IMR-90 (cell line): Measurements from ENCODE around the gene PRSS53. TPM values are rescaled to one million over a fixed set of nuclear protein-coding genes. Genes with fewer than 3 reads are reported as not detected.

Source experiments
- ATAC-seq: fragments of 200-7000 bp; cut with Tn5 transposase; 2 replicates; pipeline ENCODE4 v1.9.1; 2020; ENCODE audit warnings: low read depth, mild to moderate bottlenecking, moderate library complexity
- BruUV-seq: library from RNA; stranded (reverse); fragments of 400-500 nt; replicated peaks from 2 replicates; lab custom pipeline; 2021; lab: Mats Ljungman, UMichigan
- CTCF ChIA-PET: fragments of 300-600 bp; formaldehyde crosslinking; extraction: SDS; loops from one replicate; lab custom pipeline; 2021; ENCODE audit warnings: antibody characterized with exemption; lab: Yijun Ruan, JAX
- POLR2A ChIA-PET: fragments of 300-600 bp; sonication (Branson Sonifier 250); formaldehyde crosslinking; loops from one replicate; lab custom pipeline; 2022; ENCODE audit warnings: antibody characterized with exemption; ENCODE audit not compliant: unreplicated experiment; lab: Charles Lee
- DNase-seq: peaks from one replicate; pipeline ENCODE4 v3.0.0; 2013
- H2AFZ ChIP-seq: replicated peaks from 2 replicates; pipeline ENCODE3; 2013; ENCODE audit warnings: low read length, mild to moderate bottlenecking; ENCODE audit not compliant: poor library complexity
- H2AK5ac ChIP-seq: 2 replicates; pipeline ENCODE4 v1.6.1; 2013; ENCODE audit warnings: low read depth, low read length, inconsistent platforms
- H2AK9ac ChIP-seq: replicated peaks from 2 replicates; pipeline ENCODE3; 2013; ENCODE audit warnings: mild to moderate bottlenecking, low read depth, low read length, moderate library complexity; ENCODE audit not compliant: poor library complexity
- H2BK120ac ChIP-seq: 2 replicates; pipeline ENCODE4 v1.6.1; 2013; ENCODE audit warnings: low read depth, low read length, inconsistent platforms
- H2BK15ac ChIP-seq: 3 replicates; pipeline ENCODE4 v1.6.1; 2013; ENCODE audit warnings: low read depth, low read length, inconsistent platforms
- H2BK20ac ChIP-seq: 2 replicates; pipeline ENCODE4 v1.6.1; 2013; ENCODE audit warnings: low read depth, mild to moderate bottlenecking, inconsistent platforms, low read length, moderate library complexity
- H2BK5ac ChIP-seq: 2 replicates; pipeline ENCODE4 v1.6.1; 2013; ENCODE audit warnings: mild to moderate bottlenecking, low read depth, low read length, inconsistent platforms; ENCODE audit not compliant: poor library complexity, severe bottlenecking
- H3K14ac ChIP-seq: replicated peaks from 2 replicates; pipeline ENCODE4 v1.6.1; 2013; ENCODE audit warnings: low read depth, low read length, inconsistent platforms
- H3K18ac ChIP-seq: 2 replicates; pipeline ENCODE4 v1.6.1; 2013; ENCODE audit warnings: low read depth, low read length, control low read depth
- H3K23ac ChIP-seq: 2 replicates; pipeline ENCODE4 v1.6.1; 2013; ENCODE audit warnings: low read depth, low read length, inconsistent platforms
- H3K27ac ChIP-seq: 2 replicates; pipeline ENCODE4 v1.5.1; 2013; ENCODE audit warnings: mild to moderate bottlenecking, control low read depth, low read length; ENCODE audit not compliant: insufficient read depth
- H3K27me3 ChIP-seq: 2 replicates; pipeline ENCODE4 v1.6.1; 2013; ENCODE audit warnings: low read length; ENCODE audit not compliant: control insufficient read depth, insufficient read depth
- H3K36me3 ChIP-seq: 2 replicates; pipeline ENCODE4 v1.6.1; 2013; ENCODE audit warnings: low read length, mixed read lengths; ENCODE audit not compliant: control insufficient read depth, insufficient read depth
- H3K4ac ChIP-seq: 2 replicates; pipeline ENCODE4 v1.6.1; 2013; ENCODE audit warnings: low read depth, low read length, inconsistent platforms
- H3K4me1 ChIP-seq: 2 replicates; pipeline ENCODE4 v1.6.1; 2013; ENCODE audit warnings: low read length, mixed read lengths; ENCODE audit not compliant: control insufficient read depth, insufficient read depth
- H3K4me2 ChIP-seq: 2 replicates; pipeline ENCODE4 v1.6.1; 2013; ENCODE audit warnings: low read depth, mild to moderate bottlenecking, control low read depth, low read length, moderate library complexity
- H3K4me3 ChIP-seq: 2 replicates; pipeline ENCODE4 v1.5.1; 2013; ENCODE audit warnings: low read depth, mild to moderate bottlenecking, control low read depth, low read length, moderate library complexity; ENCODE audit not compliant: insufficient read depth
- H3K56ac ChIP-seq: 2 replicates; pipeline ENCODE4 v1.6.1; 2013; ENCODE audit warnings: low read length, inconsistent platforms; ENCODE audit not compliant: insufficient read depth; ENCODE audit errors: extremely low read depth
- H3K79me1 ChIP-seq, 2 experiments: 2 replicates each; pipeline ENCODE4 v1.6.1; 2013; ENCODE audit warnings: low read length in 2 of 2, inconsistent platforms in 1 of 2, low read depth in 1 of 2
- H3K9ac ChIP-seq: 2 replicates; pipeline ENCODE4 v1.6.1; 2013; ENCODE audit warnings: low read depth, low read length, control low read depth
- H3K9me1 ChIP-seq: 2 replicates; pipeline ENCODE4 v1.6.1; 2013; ENCODE audit warnings: low read length, inconsistent platforms; ENCODE audit not compliant: insufficient read depth
- H3K9me3 ChIP-seq: 2 replicates; pipeline ENCODE4 v1.6.1; 2013; ENCODE audit warnings: low read length; ENCODE audit not compliant: control insufficient read depth, insufficient read depth
- H4K20me1 ChIP-seq: 2 replicates; pipeline ENCODE4 v1.6.1; 2013; ENCODE audit warnings: low read length, inconsistent platforms; ENCODE audit not compliant: insufficient read depth
- H4K5ac ChIP-seq: 2 replicates; pipeline ENCODE4 v1.6.1; 2013; ENCODE audit warnings: mild to moderate bottlenecking, low read depth, low read length, control low read depth
- H4K8ac ChIP-seq, 2 experiments: 2 replicates each; pipeline ENCODE4 v1.6.1; 2013; ENCODE audit warnings: low read depth in 2 of 2, low read length in 2 of 2, control low read depth in 1 of 2, inconsistent platforms in 1 of 2
- H4K91ac ChIP-seq: 2 replicates; pipeline ENCODE4 v1.6.1; 2013; ENCODE audit warnings: low read depth, low read length, inconsistent platforms; ENCODE audit not compliant: insufficient read depth
- BHLHE40 ChIP-seq: fragments of 150-350 bp; IDR thresholded peaks from 2 replicates; pipeline ENCODE4 v1.6.1; 2016; ENCODE audit warnings: mild to moderate bottlenecking, low read depth, low read length
- CEBPB ChIP-seq: IDR thresholded peaks from 2 replicates; pipeline ENCODE4 v1.6.1; 2012; ENCODE audit warnings: low read depth, low read length, improper control_type of control experiment
- CHD1 ChIP-seq: IDR thresholded peaks from 2 replicates; pipeline ENCODE4 v1.6.1; 2012; ENCODE audit warnings: low read depth, low read length, improper control_type of control experiment
- CTCF ChIP-seq: conservative IDR thresholded peaks from 2 replicates; pipeline ENCODE4 v1.5.1; 2012; ENCODE audit warnings: mild to moderate bottlenecking, low read depth, low read length, improper control_type of control experiment
- ELK1 ChIP-seq: fragments of 150-350 bp; IDR thresholded peaks from 2 replicates; pipeline ENCODE4 v1.6.1; 2016; ENCODE audit warnings: low read depth, mild to moderate bottlenecking, low read length, moderate library complexity, borderline replicate concordance
- FOS ChIP-seq: fragments of 150-350 bp; IDR thresholded peaks from 2 replicates; pipeline ENCODE4 v1.6.1; 2016; ENCODE audit warnings: low read depth, low read length
- MAFK ChIP-seq: IDR thresholded peaks from 2 replicates; pipeline ENCODE4 v1.6.1; 2012; ENCODE audit warnings: low read depth, low read length, improper control_type of control experiment
- MAZ ChIP-seq: IDR thresholded peaks from 2 replicates; pipeline ENCODE4 v1.6.1; 2012; ENCODE audit warnings: low read depth, mild to moderate bottlenecking, low read length, improper control_type of control experiment, moderate library complexity, borderline replicate concordance
- MXI1 ChIP-seq: IDR thresholded peaks from 2 replicates; pipeline ENCODE4 v1.6.1; 2012; ENCODE audit warnings: low read depth, mild to moderate bottlenecking, low read length, moderate library complexity, borderline replicate concordance
- NFE2L2 ChIP-seq: fragments of 150-350 bp; IDR thresholded peaks from 2 replicates; pipeline ENCODE4 v1.6.1; 2016; ENCODE audit warnings: low read depth, mild to moderate bottlenecking, low read length
- POLR2A ChIP-seq: IDR thresholded peaks from 2 replicates; pipeline ENCODE4 v1.6.1; 2012; ENCODE audit warnings: mild to moderate bottlenecking, low read depth, low read length
- RAD21 ChIP-seq: IDR thresholded peaks from 2 replicates; pipeline ENCODE4 v1.6.1; 2012; ENCODE audit warnings: low read length, improper control_type of control experiment
- RCOR1 ChIP-seq: IDR thresholded peaks from 2 replicates; pipeline ENCODE4 v1.6.1; 2012; ENCODE audit warnings: mild to moderate bottlenecking, low read length, improper control_type of control experiment; ENCODE audit not compliant: insufficient replicate concordance
- RFX5 ChIP-seq: IDR thresholded peaks from 2 replicates; pipeline ENCODE4 v1.8.0; 2012; ENCODE audit warnings: low read depth, mild to moderate bottlenecking, low read length, moderate library complexity
- SMC3 ChIP-seq: fragments of 150-350 bp; IDR thresholded peaks from 2 replicates; pipeline ENCODE4 v1.6.1; 2016; ENCODE audit warnings: low read depth, mild to moderate bottlenecking, antibody characterized with exemption, low read length, moderate library complexity
- USF2 ChIP-seq: fragments of 150-350 bp; IDR thresholded peaks from 2 replicates; pipeline ENCODE4 v1.6.1; 2017; ENCODE audit warnings: mild to moderate bottlenecking, antibody characterized with exemption, low read length, low read depth
- WGBS, 2 experiments: methylation state at CpG; one replicate each; pipeline versions ENCODE4 v1.1.5 to v1.1.7; 2013; ENCODE audit warnings: missing lambda C conversion rate in 2 of 2; ENCODE audit not compliant: insufficient read length in 1 of 2; ENCODE audit errors: extremely low coverage in 2 of 2; 5-methylcytosine and 5-hydroxymethylcytosine counted together
- dilution Hi-C: fragments of 300-500 bp; cut with HindIII; formaldehyde crosslinking; loops from one replicate; pipeline ENCODE4 v1.14.3; 2018; ENCODE audit warnings: low sequenced_read_pairs; ENCODE audit not compliant: unreplicated experiment
- in situ Hi-C: fragments of 300-500 bp; cut with MboI; formaldehyde crosslinking; loops from 3 replicates; pipeline ENCODE4 v1.14.3; 2019; ENCODE audit warnings: low sequenced_read_pairs, inconsistent platforms, mixed read lengths
- intact Hi-C: fragments of 100-400 bp; cut with micrococcal nuclease; formaldehyde crosslinking; loops from 2 replicates; pipeline ENCODE4 v1.10.0; 2022
- polyA plus RNA-seq, 3 experiments: library from polyadenylated mRNA; depleted of rRNA; stranded (reverse); fragments of >200 nt; gene quantifications; 2 replicates each; pipeline ENCODE4 v1.2.3, GENCODE V29; 2012; ENCODE audit warnings: low replicate concordance in 1 of 3
- total RNA-seq: library from RNA; depleted of rRNA; stranded (reverse); fragments of >200 nt; gene quantifications from 2 replicates; pipeline ENCODE4 v1.2.3, GENCODE V29; 2012

PRSS53 gene
- total and polyA plus RNA-seq, 2 of the 4 experiments (the other 2 are of a cell fraction): 0.72 to 5.9 TPM

GRCh38 chr16:31067342-31067741, 21.4 kb downstream of the PRSS53 start:
- Histone ChIP-seq H3K36me3 (peaks cover 9% of the 10 kb centered on the region), H4K5ac (no peak overlapping the region), H2AK5ac (no peak overlapping the region), H3K9ac (no peak overlapping the region), H3K9me1 (peaks cover 27% of the 10 kb centered on the region), H3K4me2 (no peak overlapping the region), H4K20me1 (no peaks in the 10 kb centered on the region; the same call in 1 of the 2 replicates), H3K9me3 (no peaks in the 10 kb centered on the region), H3K18ac (no peak overlapping the region), H3K4ac (no peak overlapping the region), H2AK9ac (no peak overlapping the region), H3K56ac (no peak overlapping the region), H3K27me3 (no peaks in the 10 kb centered on the region), H3K23ac (no peak overlapping the region), H2BK5ac (no peak overlapping the region), H4K8ac (no peak overlapping the region), H2AFZ (no peak overlapping the region), H2BK20ac (no peak overlapping the region), H3K4me3 (no peak overlapping the region), H3K79me1 (peaks cover 30 to 63% of the 10 kb centered on the region in 2 experiments; a peak in 3 of 4 replicates), H2BK120ac (no peak overlapping the region), H2BK15ac (no peak overlapping the region), H3K27ac (no peak overlapping the region), H4K91ac (no peak overlapping the region), H3K4me1 (peaks cover 18% of the 10 kb centered on the region), H3K14ac (no peak overlapping the region)
- BruUV-seq: no TSS peak
- in situ Hi-C loops (no loop called here), dilution Hi-C loops (no loop called here), intact Hi-C loops (no loop called here)
- ChIA-PET POLR2A (no interaction called here), CTCF (no interaction called here)
- no peak for ATAC-seq
- TF ChIP-seq FOS (no peak), RFX5 (no peak), MXI1 (no peak), MAFK (no peak), NFE2L2 (no peak), SMC3 (no peak), BHLHE40 (no peak), CTCF (no peak), RAD21 (no peak), RCOR1 (no peak), USF2 (no peak), ELK1 (no peak), MAZ (no peak), POLR2A (no peak), CHD1 (no peak), CEBPB (no peak)
- DNase-seq: no peak
- 80% methylated on average over 1 of the region's 3 CpGs; no CpG with 5 or more reads in 1 of the 2 experiments for WGBS, 2 experiments
